Spleen (tissue), 7 donors: Measurements from ENCODE around the gene CEP128.

ENCODE experiments used
- POLR2A ChIP-seq, 3 donors: fragments of 450-650 bp; IDR thresholded peaks; one replicate each; pipeline ENCODE4 v1.5.1; 2017; ENCODE audit warnings: antibody characterized with exemption in 3 of 3, mild to moderate bottlenecking in 1 of 3
- TF ChIP-seq, protein P1 (sequence below), 11 experiments: fragments of 200-600 bp in 7 of 11; fragments of 450-650 bp in 4 of 11; sonication (generic) in 4 of 11; IDR thresholded peaks in 8 of 11; conservative IDR thresholded peaks in 3 of 11; 1 replicate in 7 of 11; 2 replicates in 4 of 11; pipeline versions ENCODE4 v1.4.0 to v1.8.0; 2016 to 2021; ENCODE audit warnings: antibody characterized with exemption in 11 of 11, inconsistent platforms in 4 of 11, mild to moderate bottlenecking in 1 of 11
- donor health status: DM: no; HTN: no; CAD: no; lungs with moderate emphysema.
- donor health status: DM: no; HTN: no; CAD: no.
- donor health status: DM: no; HTN: no; CAD: no.

DNA sequence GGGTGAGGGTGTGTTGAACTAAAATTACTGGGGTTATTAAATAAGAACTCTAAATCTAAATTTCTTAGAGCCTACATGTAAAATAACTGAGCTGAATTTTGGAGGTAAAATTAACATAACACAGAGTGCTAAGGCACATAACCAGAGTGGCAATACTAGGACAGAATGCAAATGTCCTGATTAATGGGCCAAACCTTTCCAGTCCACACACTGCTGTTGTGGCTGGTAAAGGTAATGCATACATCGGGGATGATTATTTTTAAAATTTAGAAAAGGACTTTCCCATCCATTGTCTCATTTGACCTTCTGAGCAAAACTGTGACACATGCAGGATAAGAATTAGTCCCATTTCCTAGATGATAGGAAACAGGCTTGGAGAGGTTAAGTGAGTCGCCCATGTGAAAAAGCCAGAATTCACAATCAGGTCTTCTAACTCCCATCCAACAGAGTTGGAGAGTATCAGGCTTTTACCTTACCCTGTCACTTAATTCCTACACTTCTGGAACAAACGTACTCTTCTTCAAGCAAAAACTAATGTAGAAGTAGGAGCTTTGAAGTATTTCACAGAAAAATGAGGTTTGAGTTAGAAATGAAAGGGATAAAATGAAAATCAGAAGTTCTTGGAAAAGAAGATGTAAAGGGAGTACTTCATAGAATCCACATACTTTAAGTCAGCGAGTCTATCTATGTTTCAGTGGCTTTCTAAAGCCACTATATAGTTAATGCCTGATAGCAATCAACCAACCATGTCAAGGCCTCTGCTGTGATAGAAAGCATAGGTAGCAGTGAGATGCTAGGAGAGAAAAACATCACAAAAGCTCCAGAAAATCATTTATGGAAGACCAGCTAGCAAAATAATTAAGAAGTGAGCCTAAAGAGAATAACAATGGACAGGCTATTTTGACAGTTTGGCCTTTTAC lies 395.3 kb downstream of the CEP128 start:
- TF ChIP-seq, protein P1, sequence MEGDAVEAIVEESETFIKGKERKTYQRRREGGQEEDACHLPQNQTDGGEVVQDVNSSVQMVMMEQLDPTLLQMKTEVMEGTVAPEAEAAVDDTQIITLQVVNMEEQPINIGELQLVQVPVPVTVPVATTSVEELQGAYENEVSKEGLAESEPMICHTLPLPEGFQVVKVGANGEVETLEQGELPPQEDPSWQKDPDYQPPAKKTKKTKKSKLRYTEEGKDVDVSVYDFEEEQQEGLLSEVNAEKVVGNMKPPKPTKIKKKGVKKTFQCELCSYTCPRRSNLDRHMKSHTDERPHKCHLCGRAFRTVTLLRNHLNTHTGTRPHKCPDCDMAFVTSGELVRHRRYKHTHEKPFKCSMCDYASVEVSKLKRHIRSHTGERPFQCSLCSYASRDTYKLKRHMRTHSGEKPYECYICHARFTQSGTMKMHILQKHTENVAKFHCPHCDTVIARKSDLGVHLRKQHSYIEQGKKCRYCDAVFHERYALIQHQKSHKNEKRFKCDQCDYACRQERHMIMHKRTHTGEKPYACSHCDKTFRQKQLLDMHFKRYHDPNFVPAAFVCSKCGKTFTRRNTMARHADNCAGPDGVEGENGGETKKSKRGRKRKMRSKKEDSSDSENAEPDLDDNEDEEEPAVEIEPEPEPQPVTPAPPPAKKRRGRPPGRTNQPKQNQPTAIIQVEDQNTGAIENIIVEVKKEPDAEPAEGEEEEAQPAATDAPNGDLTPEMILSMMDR (IDR thresholded peaks at IDR 0.05 in 8 of 11, conservative IDR thresholded peaks at IDR 0.05 in 3 of 11) = peak in 1 of 11 experiments; percentile 9
- no peak for TF ChIP-seq POLR2A (IDR thresholded peaks at IDR 0.05)
